ENCODE data around the gene VWF.

VWF gene

DNA sequence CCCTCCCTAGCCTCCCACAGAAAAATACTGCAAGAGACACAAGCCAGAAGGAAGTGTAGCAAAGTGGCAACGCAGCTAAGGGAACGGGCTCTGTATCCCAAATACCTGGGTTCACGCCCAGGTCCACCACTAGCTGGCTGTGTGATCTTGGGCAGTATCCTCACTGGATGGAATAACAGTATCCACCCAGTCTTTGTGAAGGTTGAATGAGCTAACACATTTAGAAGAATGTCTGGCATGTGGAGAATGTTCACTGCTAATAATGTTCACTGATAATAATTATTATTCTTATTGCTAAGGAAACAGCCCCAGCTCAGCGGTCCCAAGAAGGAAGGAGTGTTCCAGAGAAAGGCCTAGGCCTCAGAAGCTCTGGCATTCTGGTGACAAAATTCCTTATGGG is 70.9 kb downstream of the VWF start:
- in situ Hi-C loops (cut with MboI; ENCODE audit: low pct_unique_long_range_greater_than_20kb, low sequenced_read_pairs, unreplicated experiment), result no loop called here
- DNase-seq (ENCODE audit: low spot score), result no peak
- TF ChIP-seq, protein P1, sequence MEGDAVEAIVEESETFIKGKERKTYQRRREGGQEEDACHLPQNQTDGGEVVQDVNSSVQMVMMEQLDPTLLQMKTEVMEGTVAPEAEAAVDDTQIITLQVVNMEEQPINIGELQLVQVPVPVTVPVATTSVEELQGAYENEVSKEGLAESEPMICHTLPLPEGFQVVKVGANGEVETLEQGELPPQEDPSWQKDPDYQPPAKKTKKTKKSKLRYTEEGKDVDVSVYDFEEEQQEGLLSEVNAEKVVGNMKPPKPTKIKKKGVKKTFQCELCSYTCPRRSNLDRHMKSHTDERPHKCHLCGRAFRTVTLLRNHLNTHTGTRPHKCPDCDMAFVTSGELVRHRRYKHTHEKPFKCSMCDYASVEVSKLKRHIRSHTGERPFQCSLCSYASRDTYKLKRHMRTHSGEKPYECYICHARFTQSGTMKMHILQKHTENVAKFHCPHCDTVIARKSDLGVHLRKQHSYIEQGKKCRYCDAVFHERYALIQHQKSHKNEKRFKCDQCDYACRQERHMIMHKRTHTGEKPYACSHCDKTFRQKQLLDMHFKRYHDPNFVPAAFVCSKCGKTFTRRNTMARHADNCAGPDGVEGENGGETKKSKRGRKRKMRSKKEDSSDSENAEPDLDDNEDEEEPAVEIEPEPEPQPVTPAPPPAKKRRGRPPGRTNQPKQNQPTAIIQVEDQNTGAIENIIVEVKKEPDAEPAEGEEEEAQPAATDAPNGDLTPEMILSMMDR (IDR thresholded peaks at IDR 0.05; ENCODE audit: extremely low read depth, insufficient read depth, missing control alignments), result no peak

DNA sequence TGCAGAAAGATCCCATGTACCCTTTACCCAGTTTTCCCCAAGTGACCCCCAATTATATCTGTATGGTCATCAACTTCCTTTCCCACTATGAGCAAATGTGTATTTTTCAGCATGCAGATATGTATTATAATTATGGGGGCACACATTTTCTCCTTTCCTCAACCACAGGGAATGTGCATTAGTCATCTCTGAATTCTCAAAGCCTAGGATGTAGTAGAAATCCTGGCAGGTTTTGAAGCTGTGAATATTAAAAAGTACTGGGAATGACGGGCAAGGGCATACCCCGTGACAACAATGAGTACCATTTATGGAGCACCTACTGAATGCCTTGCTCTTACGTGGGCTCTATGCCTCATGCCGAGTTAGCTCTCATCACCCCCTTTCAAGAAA is 71.5 kb downstream of the VWF start:
- in situ Hi-C loops (cut with MboI; ENCODE audit: low pct_unique_long_range_greater_than_20kb, low sequenced_read_pairs, unreplicated experiment), result no loop called here
- no peak for DNase-seq (ENCODE audit: low spot score)
- TF ChIP-seq, protein P1 (IDR thresholded peaks at IDR 0.05; ENCODE audit: extremely low read depth, insufficient read depth, missing control alignments), result no peak

DNA sequence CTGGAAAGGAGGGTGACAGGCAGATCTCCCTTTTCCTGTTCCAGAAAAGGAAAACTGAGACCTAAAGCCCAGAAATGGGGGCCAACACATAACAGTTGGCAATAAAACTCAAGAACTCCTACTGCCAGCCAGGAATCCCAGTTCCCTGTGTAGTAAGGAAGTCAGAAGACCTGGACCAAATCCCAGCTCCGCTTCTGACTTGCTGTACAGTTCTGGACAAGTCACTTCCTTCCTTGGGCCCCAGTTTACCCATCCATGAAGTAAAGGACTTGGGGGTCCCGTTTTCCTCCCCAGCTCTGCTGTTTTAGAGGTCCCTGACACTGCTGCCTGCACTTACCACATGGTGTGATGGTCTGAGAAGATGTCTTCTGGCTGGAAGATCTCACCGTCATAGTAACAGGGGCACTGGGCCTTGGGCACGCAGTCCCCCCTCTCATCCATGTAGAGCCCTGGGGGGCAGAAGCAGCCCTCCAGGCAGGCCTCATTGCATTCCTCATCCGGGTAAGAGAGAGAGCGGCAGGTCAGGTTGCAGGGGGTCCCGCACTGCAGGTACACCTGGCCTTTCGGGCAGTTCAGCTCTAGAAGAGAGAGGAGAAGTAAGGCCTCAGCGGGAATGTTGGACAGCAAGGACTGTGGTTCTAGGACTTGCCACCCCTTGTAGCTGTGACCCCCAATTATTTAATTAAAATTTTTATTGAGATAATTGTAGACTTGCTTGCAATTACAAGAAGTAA is 72.1 kb downstream of the VWF start:
- in situ Hi-C loops (cut with MboI; ENCODE audit: low pct_unique_long_range_greater_than_20kb, low sequenced_read_pairs, unreplicated experiment), result no loop called here
- TF ChIP-seq, protein P1 (IDR thresholded peaks at IDR 0.05; ENCODE audit: extremely low read depth, insufficient read depth, missing control alignments), result no peak
- DNase-seq (ENCODE audit: low spot score), result no peak

DNA sequence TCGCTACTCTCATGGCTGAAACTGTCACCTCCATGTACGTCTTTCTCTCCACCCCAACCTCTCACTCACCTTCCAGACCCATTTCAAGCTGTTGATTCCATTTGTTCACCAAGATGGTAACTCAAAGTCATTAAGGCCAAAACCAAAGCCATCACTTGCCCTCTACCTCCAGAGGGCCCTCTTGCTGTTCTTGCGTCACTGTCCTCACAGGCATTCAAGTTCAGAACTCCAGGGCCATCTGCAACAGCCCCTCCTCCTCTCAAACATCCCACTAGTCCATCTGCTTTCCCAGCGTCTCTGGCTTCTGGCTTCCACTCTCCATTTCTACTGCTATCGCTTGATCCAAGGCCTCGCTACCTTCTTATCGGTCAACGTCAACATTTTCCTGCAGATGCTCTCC is 74.5 kb downstream of the VWF start:
- TF ChIP-seq, protein P1 (IDR thresholded peaks at IDR 0.05; ENCODE audit: extremely low read depth, insufficient read depth, missing control alignments), result no peak
- no peak for DNase-seq (ENCODE audit: low spot score)
- in situ Hi-C loops (cut with MboI; ENCODE audit: low pct_unique_long_range_greater_than_20kb, low sequenced_read_pairs, unreplicated experiment), result no loop called here

DNA sequence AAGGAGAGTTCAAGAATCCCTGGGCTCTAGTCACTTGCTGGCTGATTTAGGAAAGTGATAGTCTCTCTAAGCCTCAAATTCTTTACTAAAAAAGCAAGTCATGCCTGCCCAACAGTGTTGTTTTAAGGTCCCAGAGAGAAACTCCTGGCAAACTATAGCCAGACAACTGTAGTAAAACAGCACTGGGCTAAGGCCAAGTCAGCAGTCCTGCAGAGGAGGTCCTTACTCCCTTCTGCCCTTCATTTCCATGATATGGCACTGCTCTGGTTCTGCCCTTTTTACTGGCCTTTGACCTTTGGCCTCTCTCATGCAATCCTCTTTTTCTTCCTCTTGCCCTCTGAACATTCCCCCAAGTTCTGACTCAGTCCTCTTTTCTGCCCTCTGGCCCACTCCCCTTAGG is 74.9 kb downstream of the VWF start:
- in situ Hi-C loops (cut with MboI; ENCODE audit: low pct_unique_long_range_greater_than_20kb, low sequenced_read_pairs, unreplicated experiment), result no loop called here
- no peak for DNase-seq (ENCODE audit: low spot score)
- TF ChIP-seq, protein P1 (IDR thresholded peaks at IDR 0.05; ENCODE audit: extremely low read depth, insufficient read depth, missing control alignments), result no peak

DNA sequence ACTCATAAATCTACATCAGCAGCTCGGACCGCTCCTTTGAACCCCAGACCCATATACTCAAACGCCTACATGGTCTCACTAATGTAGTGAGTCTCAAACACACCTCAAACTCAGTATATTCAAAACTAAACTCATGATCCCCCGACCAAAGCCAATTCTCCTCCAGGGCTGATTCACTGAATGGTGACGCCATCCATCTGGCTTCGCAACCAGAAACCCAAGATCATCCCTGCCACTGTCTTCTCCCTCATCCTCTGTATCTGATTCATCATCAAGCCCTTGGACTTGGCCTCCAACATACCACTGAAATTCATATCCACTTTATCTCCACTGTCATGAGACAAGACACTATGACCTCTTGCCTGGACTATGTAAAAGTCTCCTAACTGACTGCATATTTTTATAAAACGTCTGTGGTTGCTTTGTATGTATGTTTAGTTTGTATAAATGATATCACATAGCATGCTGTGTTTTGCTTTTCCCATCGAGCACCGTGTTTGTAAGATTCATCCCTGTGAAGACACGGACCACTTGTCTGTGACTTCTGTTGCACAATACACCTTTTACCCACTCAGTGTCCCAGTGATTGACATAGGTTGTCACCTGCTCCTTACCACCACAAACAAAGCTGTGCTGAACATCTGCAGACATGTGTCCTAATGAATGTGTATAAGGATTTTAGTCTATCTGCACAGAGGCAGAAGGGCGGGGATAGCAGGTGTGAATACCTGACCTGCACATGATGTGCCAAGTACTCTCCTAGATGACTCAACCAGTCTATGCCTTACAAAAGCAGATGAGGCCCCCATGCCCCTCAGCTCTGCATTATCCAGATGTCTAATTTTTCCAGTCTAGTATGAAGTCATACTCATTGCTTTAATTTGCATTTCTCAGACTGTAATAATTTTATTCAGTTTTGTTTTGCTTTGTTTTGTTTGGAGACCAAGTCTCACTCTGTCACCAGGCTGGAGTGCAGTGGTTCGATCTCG is 76.9 kb downstream of the VWF start:
- TF ChIP-seq, protein P1 (IDR thresholded peaks at IDR 0.05; ENCODE audit: extremely low read depth, insufficient read depth, missing control alignments), result no peak
- no peak for DNase-seq (ENCODE audit: low spot score)
- in situ Hi-C loops (cut with MboI; ENCODE audit: low pct_unique_long_range_greater_than_20kb, low sequenced_read_pairs, unreplicated experiment), result no loop called here
